ENCODE measurements around the gene IL36RN.

Gene IL36RN

DNA sequence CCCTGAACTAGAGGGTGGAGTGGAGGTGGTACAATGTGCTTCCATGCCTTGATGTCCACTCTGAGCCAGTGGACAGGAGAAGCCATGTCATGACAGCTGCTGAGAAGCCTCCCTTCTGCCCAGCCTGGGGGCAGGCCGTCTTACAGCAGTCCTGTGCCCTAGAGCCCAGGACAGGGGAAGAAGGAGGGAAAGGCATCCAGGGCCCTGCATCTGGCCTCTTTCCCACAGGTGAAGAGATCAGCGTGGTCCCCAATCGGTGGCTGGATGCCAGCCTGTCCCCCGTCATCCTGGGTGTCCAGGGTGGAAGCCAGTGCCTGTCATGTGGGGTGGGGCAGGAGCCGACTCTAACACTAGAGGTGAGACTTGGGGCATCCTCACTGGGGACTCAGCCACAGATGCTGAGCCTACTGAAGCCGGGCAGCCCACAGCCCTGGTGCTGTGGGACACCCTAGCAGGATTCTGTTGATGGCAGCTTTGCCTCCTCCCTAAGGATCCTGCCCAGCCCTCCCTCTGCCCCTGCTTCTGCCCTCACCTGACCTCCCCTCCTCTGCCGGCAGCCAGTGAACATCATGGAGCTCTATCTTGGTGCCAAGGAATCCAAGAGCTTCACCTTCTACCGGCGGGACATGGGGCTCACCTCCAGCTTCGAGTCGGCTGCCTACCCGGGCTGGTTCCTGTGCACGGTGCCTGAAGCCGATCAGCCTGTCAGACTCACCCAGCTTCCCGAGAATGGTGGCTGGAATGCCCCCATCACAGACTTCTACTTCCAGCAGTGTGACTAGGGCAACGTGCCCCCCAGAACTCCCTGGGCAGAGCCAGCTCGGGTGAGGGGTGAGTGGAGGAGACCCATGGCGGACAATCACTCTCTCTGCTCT lies 3.1 kb downstream of the IL36RN start:
- TF ChIP-seq, protein P1, sequence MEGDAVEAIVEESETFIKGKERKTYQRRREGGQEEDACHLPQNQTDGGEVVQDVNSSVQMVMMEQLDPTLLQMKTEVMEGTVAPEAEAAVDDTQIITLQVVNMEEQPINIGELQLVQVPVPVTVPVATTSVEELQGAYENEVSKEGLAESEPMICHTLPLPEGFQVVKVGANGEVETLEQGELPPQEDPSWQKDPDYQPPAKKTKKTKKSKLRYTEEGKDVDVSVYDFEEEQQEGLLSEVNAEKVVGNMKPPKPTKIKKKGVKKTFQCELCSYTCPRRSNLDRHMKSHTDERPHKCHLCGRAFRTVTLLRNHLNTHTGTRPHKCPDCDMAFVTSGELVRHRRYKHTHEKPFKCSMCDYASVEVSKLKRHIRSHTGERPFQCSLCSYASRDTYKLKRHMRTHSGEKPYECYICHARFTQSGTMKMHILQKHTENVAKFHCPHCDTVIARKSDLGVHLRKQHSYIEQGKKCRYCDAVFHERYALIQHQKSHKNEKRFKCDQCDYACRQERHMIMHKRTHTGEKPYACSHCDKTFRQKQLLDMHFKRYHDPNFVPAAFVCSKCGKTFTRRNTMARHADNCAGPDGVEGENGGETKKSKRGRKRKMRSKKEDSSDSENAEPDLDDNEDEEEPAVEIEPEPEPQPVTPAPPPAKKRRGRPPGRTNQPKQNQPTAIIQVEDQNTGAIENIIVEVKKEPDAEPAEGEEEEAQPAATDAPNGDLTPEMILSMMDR (IDR thresholded peaks at IDR 0.05; ENCODE audit: control insufficient read depth, insufficient read depth, low read depth, low read length, missing control alignments): no peak
- no peak overlapping the region for H3K4me3 ChIP-seq (ENCODE audit: control insufficient read depth, low read depth, low read length)
- DNase-seq (ENCODE audit: low read depth): no peak

DNA sequence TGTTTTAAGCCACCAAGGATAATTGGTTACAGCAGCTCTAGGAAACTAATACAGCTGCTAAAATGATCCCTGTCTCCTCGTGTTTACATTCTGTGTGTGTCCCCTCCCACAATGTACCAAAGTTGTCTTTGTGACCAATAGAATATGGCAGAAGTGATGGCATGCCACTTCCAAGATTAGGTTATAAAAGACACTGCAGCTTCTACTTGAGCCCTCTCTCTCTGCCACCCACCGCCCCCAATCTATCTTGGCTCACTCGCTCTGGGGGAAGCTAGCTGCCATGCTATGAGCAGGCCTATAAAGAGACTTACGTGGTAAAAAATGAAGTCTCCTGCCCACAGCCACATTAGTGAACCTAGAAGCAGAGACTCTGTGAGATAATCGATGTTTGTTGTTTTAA lies 5.3 kb downstream of the IL36RN start:
- TF ChIP-seq, protein P1 (IDR thresholded peaks at IDR 0.05; ENCODE audit: control insufficient read depth, insufficient read depth, low read depth, low read length, missing control alignments): no peak
- H3K4me3 ChIP-seq (ENCODE audit: control insufficient read depth, low read depth, low read length): no peak overlapping the region
- DNase-seq (ENCODE audit: low read depth): no peak

DNA sequence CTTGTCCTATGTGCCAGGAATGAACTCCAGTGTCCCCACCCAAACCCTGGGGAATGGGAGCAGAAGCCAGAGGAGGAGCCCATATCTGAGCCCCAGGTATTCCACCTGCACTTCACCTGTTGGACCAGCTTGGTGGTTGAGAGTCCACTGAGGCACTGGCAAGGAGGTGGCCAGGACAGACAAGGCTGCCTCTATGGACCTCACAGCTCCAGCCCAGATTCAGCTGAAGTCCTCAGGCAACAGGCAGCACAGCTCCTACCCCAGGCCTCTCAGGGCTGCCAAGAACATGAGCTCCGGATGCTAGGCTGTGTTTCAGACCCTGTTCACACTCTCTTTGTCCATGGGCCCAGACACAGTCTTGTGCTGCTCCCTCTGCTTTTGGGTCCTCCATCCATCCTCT lies 5.9 kb downstream of the IL36RN start:
- DNase-seq (ENCODE audit: low read depth): no peak
- TF ChIP-seq, protein P1 (IDR thresholded peaks at IDR 0.05; ENCODE audit: control insufficient read depth, insufficient read depth, low read depth, low read length, missing control alignments): no peak
- no peak overlapping the region for H3K4me3 ChIP-seq (ENCODE audit: control insufficient read depth, low read depth, low read length)

DNA sequence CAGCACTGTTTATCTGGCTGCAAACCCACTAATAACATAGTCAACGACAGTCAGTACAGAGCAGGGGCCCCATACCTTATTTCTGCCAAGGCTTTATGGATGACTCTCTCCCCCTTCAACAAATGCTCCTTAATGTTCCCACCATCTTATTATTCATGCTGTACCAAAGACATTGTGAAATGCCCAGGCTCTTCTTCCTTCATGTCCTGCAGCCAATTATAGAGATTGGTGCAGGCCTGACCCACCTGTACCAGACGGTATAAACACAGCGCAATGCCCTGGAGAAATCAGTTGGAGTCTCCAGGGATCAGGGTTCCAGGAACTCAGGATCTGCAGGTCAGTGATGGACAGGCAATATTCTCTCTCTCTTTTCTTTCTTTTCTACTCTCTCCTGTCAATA lies 8.7 kb downstream of the IL36RN start, which contains the start of gene IL1F10:
TSS of gene IL1F10 (plus strand) at position 290 of the 400 bp plus-strand sequence. CDS start 4,769 bp downstream, outside the sequence.
- TF ChIP-seq, protein P1 (IDR thresholded peaks at IDR 0.05; ENCODE audit: control insufficient read depth, insufficient read depth, low read depth, low read length, missing control alignments): no peak
- no peak within 1 kb of the TSS for H3K4me3 ChIP-seq (ENCODE audit: control insufficient read depth, low read depth, low read length)
- no peak for DNase-seq (ENCODE audit: low read depth)

DNA sequence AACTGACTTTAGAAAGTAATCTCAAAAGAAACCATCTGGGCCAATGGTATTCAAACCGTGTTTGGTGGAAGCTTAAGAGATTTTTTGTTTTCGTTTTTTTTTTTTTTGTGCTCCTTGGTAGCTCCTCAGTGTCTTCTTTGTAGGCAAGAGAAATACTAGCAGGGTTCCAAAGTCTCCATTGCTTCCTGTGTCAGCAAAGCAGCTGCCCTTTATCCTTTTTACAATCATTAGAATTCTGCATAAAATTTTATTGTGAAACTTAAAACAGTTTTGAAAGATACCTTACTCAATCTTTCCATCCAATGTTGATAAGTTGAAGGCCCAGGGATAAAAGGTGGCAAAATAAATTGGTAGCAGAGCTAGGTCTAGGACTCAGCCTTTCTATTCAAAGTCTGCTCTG lies 9.3 kb downstream of the IL36RN start:
- no peak overlapping the region for H3K4me3 ChIP-seq (ENCODE audit: control insufficient read depth, low read depth, low read length)
- TF ChIP-seq, protein P1 (IDR thresholded peaks at IDR 0.05; ENCODE audit: control insufficient read depth, insufficient read depth, low read depth, low read length, missing control alignments): no peak
- DNase-seq (ENCODE audit: low read depth): no peak

DNA sequence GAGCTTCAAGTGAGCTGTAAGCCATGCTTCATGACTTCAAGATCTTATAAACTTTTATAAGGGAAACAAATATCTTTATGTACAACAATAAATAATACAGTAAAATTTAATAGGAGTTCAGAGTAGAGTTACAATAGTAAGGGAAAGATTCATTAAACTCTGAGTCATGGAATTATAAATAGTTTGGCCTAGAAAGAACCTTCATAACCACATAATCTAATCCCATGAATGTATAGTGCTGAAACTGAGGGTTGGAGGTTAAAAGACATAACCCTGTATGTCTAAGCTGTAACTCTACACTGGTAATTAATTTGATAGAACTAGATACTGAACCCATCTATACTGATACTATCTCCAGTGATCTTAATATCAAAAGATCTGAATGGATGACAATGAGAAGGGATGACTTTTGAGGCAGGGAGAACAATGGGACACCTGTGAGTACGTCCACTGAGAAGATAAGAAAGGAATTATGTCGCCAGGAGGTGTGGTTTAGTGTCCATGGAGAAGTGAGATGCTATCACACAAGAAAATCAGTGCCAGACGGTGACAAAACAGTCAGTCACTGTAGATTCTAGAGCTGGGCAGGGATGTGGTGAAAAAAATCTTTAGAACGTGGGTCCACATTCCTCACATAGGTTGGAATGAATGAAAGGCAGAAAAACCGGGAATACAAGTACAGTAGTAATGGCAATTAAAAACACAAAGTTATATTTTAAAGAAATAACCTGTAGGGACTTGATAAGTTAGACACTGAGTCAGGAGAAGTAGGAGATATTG lies 9.9 kb downstream of the IL36RN start:
- TF ChIP-seq, protein P1 (IDR thresholded peaks at IDR 0.05; ENCODE audit: control insufficient read depth, insufficient read depth, low read depth, low read length, missing control alignments): no peak
- DNase-seq (ENCODE audit: low read depth): no peak
- no peak overlapping the region for H3K4me3 ChIP-seq (ENCODE audit: control insufficient read depth, low read depth, low read length)
